Body of pancreas (tissue), 4 donors: ENCODE measurements around the gene LAMA2. TPM values are rescaled to one million over a fixed set of nuclear protein-coding genes. Genes with fewer than 3 reads are reported as not detected.

Experiments
- ATAC-seq: fragments of 150-250 bp; one replicate; pipeline ENCODE4 v1.9.1; 2016
- DNase-seq, 4 donors: peaks; one replicate each; pipeline ENCODE4 v3.0.0-alpha.2; 2019
- H3K27ac ChIP-seq, 4 donors: fragments of 200-600 bp; sonication (generic); 1 replicate in 3 of 4; 2 replicates in 1 of 4; pipeline versions ENCODE4 v1.5.1 to v1.6.1; 2016 to 2019; ENCODE audit warnings: mild to moderate bottlenecking in 1 of 4, mixed read lengths in 1 of 4, moderate library complexity in 1 of 4
- H3K27me3 ChIP-seq, 2 donors: fragments of 200-600 bp; sonication (generic); one replicate each; pipeline ENCODE4 v1.6.0; 2016; ENCODE audit warnings: mild to moderate bottlenecking in 1 of 2
- H3K36me3 ChIP-seq, 2 donors: fragments of 200-600 bp; sonication (generic); replicated peaks in 1 of 2; 2 replicates each; pipeline ENCODE4 v1.5.1; 2016; ENCODE audit warnings: low read depth in 2 of 2; ENCODE audit not compliant: insufficient read depth in 1 of 2
- H3K4me1 ChIP-seq: fragments of 200-600 bp; sonication (generic); one replicate; pipeline ENCODE4 v1.6.0; 2016
- H3K4me3 ChIP-seq, 2 donors: fragments of 200-600 bp; sonication (generic); 1 replicate in 1 of 2; 2 replicates in 1 of 2; pipeline ENCODE4 v1.5.1; 2016 to 2019
- H3K9me3 ChIP-seq, 3 donors: fragments of 200-600 bp; sonication (generic); 1 replicate in 2 of 3; 2 replicates in 1 of 3; pipeline ENCODE4 v1.5.1; 2016
- POLR2A ChIP-seq, 3 donors: fragments of 450-650 bp; IDR thresholded peaks; one replicate each; pipeline ENCODE4 v1.6.1; 2016; ENCODE audit warnings: antibody characterized with exemption in 3 of 3, mild to moderate bottlenecking in 2 of 3
- WGBS, 2 donors: methylation state at CpG; one replicate each; pipeline ENCODE4 v1.1.5; 2017; 5-methylcytosine and 5-hydroxymethylcytosine counted together
- intact Hi-C: fragments of 100-400 bp; cut with DNase I; formaldehyde crosslinking; loops from one replicate; pipeline ENCODE4 v1.15.1; 2023
- total RNA-seq, 2 donors: library from RNA; depleted of rRNA; stranded (reverse); fragments of >200 nt; gene quantifications; one replicate each; pipeline ENCODE4 v1.1.0, GENCODE V29; 2016
- TF ChIP-seq, protein P1 (sequence below), 7 experiments: fragments of 450-650 bp in 4 of 7; fragments of 200-600 bp in 3 of 7; sonication (generic) in 3 of 7; IDR thresholded peaks; one replicate each; pipeline ENCODE4 v1.5.1; 2016 to 2019; ENCODE audit warnings: antibody characterized with exemption in 7 of 7

Gene LAMA2
- total RNA-seq, 2 donors from 2014 or later, result 43.3 to 54.7 TPM

- ATAC-seq, result no peak
- H3K4me1 ChIP-seq, result no peaks in the 10 kb centered on the region
- H3K27me3 ChIP-seq, result no peaks in the 10 kb centered on the region
- no peak overlapping the region for H3K27ac ChIP-seq
- TF ChIP-seq, protein P1, sequence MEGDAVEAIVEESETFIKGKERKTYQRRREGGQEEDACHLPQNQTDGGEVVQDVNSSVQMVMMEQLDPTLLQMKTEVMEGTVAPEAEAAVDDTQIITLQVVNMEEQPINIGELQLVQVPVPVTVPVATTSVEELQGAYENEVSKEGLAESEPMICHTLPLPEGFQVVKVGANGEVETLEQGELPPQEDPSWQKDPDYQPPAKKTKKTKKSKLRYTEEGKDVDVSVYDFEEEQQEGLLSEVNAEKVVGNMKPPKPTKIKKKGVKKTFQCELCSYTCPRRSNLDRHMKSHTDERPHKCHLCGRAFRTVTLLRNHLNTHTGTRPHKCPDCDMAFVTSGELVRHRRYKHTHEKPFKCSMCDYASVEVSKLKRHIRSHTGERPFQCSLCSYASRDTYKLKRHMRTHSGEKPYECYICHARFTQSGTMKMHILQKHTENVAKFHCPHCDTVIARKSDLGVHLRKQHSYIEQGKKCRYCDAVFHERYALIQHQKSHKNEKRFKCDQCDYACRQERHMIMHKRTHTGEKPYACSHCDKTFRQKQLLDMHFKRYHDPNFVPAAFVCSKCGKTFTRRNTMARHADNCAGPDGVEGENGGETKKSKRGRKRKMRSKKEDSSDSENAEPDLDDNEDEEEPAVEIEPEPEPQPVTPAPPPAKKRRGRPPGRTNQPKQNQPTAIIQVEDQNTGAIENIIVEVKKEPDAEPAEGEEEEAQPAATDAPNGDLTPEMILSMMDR (IDR thresholded peaks at IDR 0.05), result no peak
- no peak for TF ChIP-seq POLR2A (IDR thresholded peaks at IDR 0.05)
- H3K4me3 ChIP-seq, result no peak overlapping the region
- intact Hi-C loops, result no loop called here
- no peak for DNase-seq
- WGBS, 2 donors, result 43 to 47% methylated on average over 2 of the region's 2 CpGs
- H3K9me3 ChIP-seq, result no peaks in the 10 kb centered on the region
- H3K36me3 ChIP-seq, result no peaks in the 10 kb centered on the region
These were observed 222.9 kb downstream of the LAMA2 start for GRCh38 chr6:129105793-129106192.

GRCh38 chr6:129108337-129108736 lies 225.4 kb downstream of the LAMA2 start:
- Histone ChIP-seq H3K36me3 (no peaks in the 10 kb centered on the region), H3K4me1 (no peaks in the 10 kb centered on the region), H3K27me3 (no peaks in the 10 kb centered on the region), H3K27ac (no peak overlapping the region), H3K9me3 (no peaks in the 10 kb centered on the region), H3K4me3 (no peak overlapping the region)
- ATAC-seq (no peak), DNase-seq (no peak)
- 0 to 38% methylated on average over 1 of the region's 1 CpG for WGBS, 2 donors
- TF ChIP-seq, protein P1 (IDR thresholded peaks at IDR 0.05), result no peak
- no peak for TF ChIP-seq POLR2A (IDR thresholded peaks at IDR 0.05)
- intact Hi-C loops, result no loop called here

GRCh38 chr6:129110690-129111343 lies 227.9 kb downstream of the LAMA2 start:
- Histone ChIP-seq H3K4me1 (no peaks in the 10 kb centered on the region), H3K27me3 (no peaks in the 10 kb centered on the region), H3K9me3 (no peaks in the 10 kb centered on the region), H3K4me3 (no peak overlapping the region), H3K36me3 (no peaks in the 10 kb centered on the region), H3K27ac (no peak overlapping the region)
- TF ChIP-seq POLR2A (IDR thresholded peaks at IDR 0.05), result no peak
- TF ChIP-seq, protein P1 (IDR thresholded peaks at IDR 0.05), result no peak
- intact Hi-C loops, result no loop called here
- 21 to 25% methylated on average over 1 of the region's 1 CpG for WGBS, 2 donors
- ATAC-seq (no peak), DNase-seq (no peak)

GRCh38 chr6:129111346-129111745 lies 228.4 kb downstream of the LAMA2 start:
- DNase-seq, result no peak
- no peak for TF ChIP-seq POLR2A (IDR thresholded peaks at IDR 0.05)
- TF ChIP-seq, protein P1 (IDR thresholded peaks at IDR 0.05), result no peak
- WGBS, 2 donors, result 81 to 86% methylated on average over 1 of the region's 1 CpG
- Histone ChIP-seq H3K9me3 (no peaks in the 10 kb centered on the region), H3K4me3 (no peak overlapping the region), H3K27ac (no peak overlapping the region), H3K27me3 (no peaks in the 10 kb centered on the region), H3K4me1 (no peaks in the 10 kb centered on the region), H3K36me3 (no peaks in the 10 kb centered on the region)
- ATAC-seq, result no peak
- intact Hi-C loops, result no loop called here

- TF ChIP-seq, protein P1 (IDR thresholded peaks at IDR 0.05), result no peak
- no peak for TF ChIP-seq POLR2A (IDR thresholded peaks at IDR 0.05)
- DNase-seq (no peak), ATAC-seq (no peak)
- Histone ChIP-seq H3K4me3 (no peak overlapping the region), H3K27me3 (no peaks in the 10 kb centered on the region), H3K36me3 (no peaks in the 10 kb centered on the region), H3K9me3 (no peaks in the 10 kb centered on the region), H3K27ac (no peak overlapping the region), H3K4me1 (no peaks in the 10 kb centered on the region)
- intact Hi-C loops, result no loop called here
- WGBS, 2 donors, result 78 to 84% methylated on average over 1 of the region's 1 CpG
These were observed 228.9 kb downstream of the LAMA2 start for GRCh38 chr6:129111853-129112252.
